NT2/D1 (cell line): Measurements from ENCODE around the gene DLST.

Experiments
- DNase-seq: peaks from one replicate; pipeline ENCODE4 v3.0.0-alpha.2; 2011; ENCODE audit warnings: low read depth, low spot score
- H3K27me3 ChIP-seq: 2 replicates; pipeline ENCODE4 v1.6.0; 2011; ENCODE audit warnings: mild to moderate bottlenecking; ENCODE audit not compliant: insufficient read length, insufficient read depth
- H3K36me3 ChIP-seq: 2 replicates; pipeline ENCODE4 v1.6.1; 2011; ENCODE audit warnings: mild to moderate bottlenecking, low read length, mixed read lengths; ENCODE audit not compliant: insufficient read depth, insufficient read length
- H3K4me1 ChIP-seq: 2 replicates; pipeline ENCODE4 v1.5.1; 2011; ENCODE audit not compliant: insufficient read depth, insufficient read length
- H3K4me3 ChIP-seq: 2 replicates; pipeline ENCODE4 v1.5.1; 2011; ENCODE audit warnings: low read depth; ENCODE audit not compliant: insufficient read length
- H3K9ac ChIP-seq: 2 replicates; pipeline ENCODE4 v1.6.0; 2011; ENCODE audit warnings: low read depth; ENCODE audit not compliant: insufficient read length
- H3K9me3 ChIP-seq: 2 replicates; pipeline ENCODE4 v1.5.1; 2011; ENCODE audit warnings: mild to moderate bottlenecking, low read length; ENCODE audit not compliant: insufficient read depth
- SUZ12 ChIP-seq: IDR thresholded peaks from 2 replicates; pipeline ENCODE4 v1.6.1; 2011; ENCODE audit not compliant: insufficient read length, insufficient read depth; ENCODE audit errors: extremely low read depth
- YY1 ChIP-seq: IDR thresholded peaks from 2 replicates; pipeline ENCODE4 v1.6.1; 2011; ENCODE audit not compliant: insufficient read length, insufficient read depth
- ZNF274 ChIP-seq: IDR thresholded peaks from 2 replicates; pipeline ENCODE4 v1.6.1; 2011; ENCODE audit warnings: mild to moderate bottlenecking, low read depth, low read length

Gene DLST

GRCh38 chr14:74855021-74855420 lies 26.7 kb upstream of the DLST start:
- TF ChIP-seq YY1, result no peak
- TF ChIP-seq SUZ12, result no peak
- TF ChIP-seq ZNF274, result no peak

DNA sequence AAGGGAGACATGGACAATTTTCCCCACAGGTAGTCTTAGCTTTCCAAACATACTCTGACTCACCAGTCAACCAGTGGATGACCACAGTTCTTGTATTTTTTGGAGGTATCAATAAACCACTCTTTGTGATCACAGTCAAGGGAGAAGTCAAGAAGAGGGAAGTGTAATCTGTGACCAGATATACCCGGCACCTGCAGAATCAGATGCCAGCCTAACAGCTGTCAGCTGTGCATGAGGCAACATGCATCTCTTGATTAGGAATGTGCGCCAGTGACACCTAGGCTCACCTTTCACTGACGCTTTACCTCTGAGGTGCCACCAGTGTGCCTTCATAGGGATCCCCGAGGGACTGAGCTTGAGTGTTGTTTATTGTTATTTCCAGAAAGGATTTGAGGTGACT lies 25.8 kb upstream of the DLST start:
- Histone ChIP-seq H3K27me3 (no peaks in the 10 kb centered on the region), H3K4me1 (no peaks in the 10 kb centered on the region), H3K4me3 (no peak overlapping the region), H3K36me3 (no peaks in the 10 kb centered on the region), H3K9ac (no peak overlapping the region), H3K9me3 (no peaks in the 10 kb centered on the region)
- no peak for DNase-seq
- TF ChIP-seq ZNF274 (no peak), YY1 (no peak)

More at GRCh38 chr14:74855021-74855420, 26.7 kb upstream of the DLST start:
- no peak overlapping the region for H3K9ac ChIP-seq
- H3K27me3 ChIP-seq, result no peaks in the 10 kb centered on the region
- H3K4me3 ChIP-seq, result no peak overlapping the region
- no peaks in the 10 kb centered on the region for H3K9me3 ChIP-seq
- no peaks in the 10 kb centered on the region for H3K4me1 ChIP-seq
- DNase-seq, result no peak
- H3K36me3 ChIP-seq, result no peaks in the 10 kb centered on the region

DNA sequence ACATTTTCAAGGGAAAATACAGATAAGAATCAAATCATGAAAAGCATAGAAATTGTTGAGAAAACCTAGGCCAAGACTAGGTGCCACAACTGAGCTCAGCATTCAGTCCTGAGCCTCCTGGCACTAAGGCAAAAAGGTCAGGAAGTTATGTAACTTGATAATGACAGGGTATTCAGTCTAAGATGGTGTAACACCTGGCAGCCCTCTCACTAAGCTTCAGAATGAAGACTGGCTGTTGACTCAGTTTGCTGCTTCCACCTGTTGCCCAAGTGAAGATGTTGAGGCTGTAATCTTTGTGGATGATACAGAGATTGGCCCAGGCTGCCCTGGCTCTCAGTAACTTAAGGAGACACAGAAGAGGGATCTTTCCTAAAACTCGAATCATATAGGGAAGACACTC lies 25.4 kb upstream of the DLST start:
- no peak for TF ChIP-seq ZNF274
- no peak for TF ChIP-seq SUZ12
- no peak for TF ChIP-seq YY1
- Histone ChIP-seq H3K36me3 (no peaks in the 10 kb centered on the region), H3K27me3 (no peaks in the 10 kb centered on the region), H3K4me3 (no peak overlapping the region), H3K9me3 (no peaks in the 10 kb centered on the region), H3K4me1 (no peaks in the 10 kb centered on the region), H3K9ac (no peak overlapping the region)
- no peak for DNase-seq

DNA sequence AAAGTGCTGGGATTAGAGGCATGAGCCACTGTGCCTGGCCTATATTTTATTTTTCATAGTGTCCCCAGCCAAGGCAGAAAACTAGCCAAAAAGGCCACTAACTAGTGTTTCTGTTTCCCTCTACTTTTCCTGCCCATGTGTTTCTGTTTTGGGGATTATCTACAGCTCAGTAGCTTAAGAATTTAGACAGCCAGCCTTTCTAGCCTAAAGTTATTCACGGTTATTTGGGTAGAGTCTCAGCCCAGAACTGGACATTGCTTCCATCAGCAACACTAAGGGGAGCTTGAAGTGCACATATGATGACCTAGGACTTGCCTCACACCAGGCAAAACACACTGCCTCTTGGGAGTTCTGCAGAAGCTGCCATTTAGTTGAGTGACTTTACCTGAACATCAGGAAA lies 23.7 kb upstream of the DLST start:
- H3K4me3 ChIP-seq, result no peak overlapping the region
- no peak for DNase-seq
- no peak overlapping the region for H3K9ac ChIP-seq
- TF ChIP-seq ZNF274, result no peak
- no peak for TF ChIP-seq YY1
- no peak for TF ChIP-seq SUZ12
- no peaks in the 10 kb centered on the region for H3K4me1 ChIP-seq
- no peaks in the 10 kb centered on the region for H3K27me3 ChIP-seq
- H3K36me3 ChIP-seq, result no peaks in the 10 kb centered on the region
- no peaks in the 10 kb centered on the region for H3K9me3 ChIP-seq

GRCh38 chr14:74859757-74860552 lies 21.8 kb upstream of the DLST start:
- no peak for TF ChIP-seq YY1
- TF ChIP-seq SUZ12, result no peak
- no peak for TF ChIP-seq ZNF274
- Histone ChIP-seq H3K9ac (no peak overlapping the region), H3K4me3 (no peak overlapping the region), H3K4me1 (no peaks in the 10 kb centered on the region), H3K9me3 (no peaks in the 10 kb centered on the region), H3K36me3 (no peaks in the 10 kb centered on the region), H3K27me3 (no peaks in the 10 kb centered on the region)
- DNase-seq, result no peak

GRCh38 chr14:74860899-74861733 lies 20.6 kb upstream of the DLST start:
- no peaks in the 10 kb centered on the region for H3K36me3 ChIP-seq
- H3K27me3 ChIP-seq, result no peaks in the 10 kb centered on the region
- H3K9me3 ChIP-seq, result no peaks in the 10 kb centered on the region
- H3K9ac ChIP-seq, result no peak overlapping the region
- no peaks in the 10 kb centered on the region for H3K4me1 ChIP-seq
- DNase-seq, result peak; percentile 64
- H3K4me3 ChIP-seq, result no peak overlapping the region
- TF ChIP-seq YY1 (no peak), ZNF274 (no peak), SUZ12 (no peak)

DNA sequence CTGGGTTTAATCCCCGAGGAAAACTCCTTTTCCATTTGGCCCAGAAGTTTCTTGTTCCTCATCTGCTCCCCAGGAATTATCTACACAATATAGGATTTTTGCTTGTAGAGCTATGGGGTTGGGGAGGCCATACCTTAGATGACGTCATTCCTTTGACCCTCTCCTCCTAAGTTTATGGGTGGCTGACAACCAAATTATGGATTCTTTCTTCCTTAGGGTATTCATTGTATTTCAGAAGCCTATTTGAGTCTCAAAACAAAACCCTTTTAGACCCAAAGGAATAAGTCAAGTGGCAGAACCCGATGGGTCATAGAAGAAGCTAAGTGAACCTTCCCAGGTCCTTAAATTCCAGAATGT lies 20.0 kb upstream of the DLST start:
- Histone ChIP-seq H3K9ac (no peak overlapping the region), H3K4me1 (no peaks in the 10 kb centered on the region), H3K27me3 (peaks cover 2% of the 10 kb centered on the region), H3K9me3 (no peaks in the 10 kb centered on the region), H3K36me3 (no peaks in the 10 kb centered on the region), H3K4me3 (no peak overlapping the region)
- DNase-seq, result no peak
- TF ChIP-seq YY1 (no peak), SUZ12 (no peak), ZNF274 (no peak)
